Retinal pigment epithelial cell (primary cell): Measurements from ENCODE around the gene GRK5.

ENCODE experiments used
- DNase-seq: peaks from one replicate; pipeline ENCODE4 v3.0.0-alpha.2; 2010; ENCODE audit warnings: low read depth
- H3K4me3 ChIP-seq: 2 replicates; pipeline ENCODE4 v1.5.1; 2011; ENCODE audit warnings: mild to moderate bottlenecking, low read length, control low read depth, moderate library complexity
- TF ChIP-seq, protein P1 (sequence below): conservative IDR thresholded peaks from 2 replicates; pipeline ENCODE4 v1.5.1; 2011; ENCODE audit warnings: low read depth, low read length, control low read depth, inconsistent platforms

GRK5 gene

DNA sequence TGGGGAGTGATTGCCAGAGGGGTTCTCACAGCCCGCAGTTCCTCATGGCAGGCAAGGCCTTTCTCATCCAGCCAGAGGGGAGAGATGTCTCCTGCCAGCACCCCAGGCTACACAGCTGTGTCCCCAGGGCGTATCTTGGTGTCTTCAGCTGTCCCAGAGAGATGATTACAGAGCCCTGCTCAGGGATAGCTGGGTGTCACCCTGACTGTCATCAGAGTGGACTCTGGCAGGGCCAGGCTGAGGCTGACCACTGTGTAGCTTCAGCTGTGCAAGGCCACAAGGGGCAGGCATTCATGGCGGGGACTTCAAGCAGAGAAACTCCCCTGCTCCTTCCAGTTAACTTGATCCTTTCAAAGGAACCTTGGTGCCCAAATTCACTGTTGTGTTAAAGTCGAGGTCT is 211.0 kb downstream of the GRK5 start:
- TF ChIP-seq, protein P1, sequence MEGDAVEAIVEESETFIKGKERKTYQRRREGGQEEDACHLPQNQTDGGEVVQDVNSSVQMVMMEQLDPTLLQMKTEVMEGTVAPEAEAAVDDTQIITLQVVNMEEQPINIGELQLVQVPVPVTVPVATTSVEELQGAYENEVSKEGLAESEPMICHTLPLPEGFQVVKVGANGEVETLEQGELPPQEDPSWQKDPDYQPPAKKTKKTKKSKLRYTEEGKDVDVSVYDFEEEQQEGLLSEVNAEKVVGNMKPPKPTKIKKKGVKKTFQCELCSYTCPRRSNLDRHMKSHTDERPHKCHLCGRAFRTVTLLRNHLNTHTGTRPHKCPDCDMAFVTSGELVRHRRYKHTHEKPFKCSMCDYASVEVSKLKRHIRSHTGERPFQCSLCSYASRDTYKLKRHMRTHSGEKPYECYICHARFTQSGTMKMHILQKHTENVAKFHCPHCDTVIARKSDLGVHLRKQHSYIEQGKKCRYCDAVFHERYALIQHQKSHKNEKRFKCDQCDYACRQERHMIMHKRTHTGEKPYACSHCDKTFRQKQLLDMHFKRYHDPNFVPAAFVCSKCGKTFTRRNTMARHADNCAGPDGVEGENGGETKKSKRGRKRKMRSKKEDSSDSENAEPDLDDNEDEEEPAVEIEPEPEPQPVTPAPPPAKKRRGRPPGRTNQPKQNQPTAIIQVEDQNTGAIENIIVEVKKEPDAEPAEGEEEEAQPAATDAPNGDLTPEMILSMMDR = no peak
- no peak overlapping the region for H3K4me3 ChIP-seq
- DNase-seq = no peak

DNA sequence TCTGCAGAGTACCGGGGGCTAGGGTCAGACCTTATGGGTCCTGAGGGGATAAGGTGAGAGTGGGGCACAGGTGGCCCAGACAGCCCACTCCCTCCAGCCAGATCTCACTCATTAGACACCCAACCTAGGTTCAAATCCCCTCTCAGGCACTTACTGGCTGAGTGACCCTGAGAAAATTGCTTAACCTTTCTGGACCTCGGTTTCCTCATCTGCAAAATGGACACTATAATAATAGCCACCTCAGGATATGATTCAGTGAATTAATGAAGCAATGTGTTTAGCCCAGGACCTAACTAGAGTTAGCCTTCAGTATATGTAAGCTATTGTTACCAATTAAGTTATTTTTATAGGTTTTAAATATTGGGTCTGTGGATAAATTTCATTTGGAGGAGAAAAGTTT is 212.6 kb downstream of the GRK5 start:
- TF ChIP-seq, protein P1 = no peak
- H3K4me3 ChIP-seq = no peak overlapping the region
- no peak for DNase-seq

DNA sequence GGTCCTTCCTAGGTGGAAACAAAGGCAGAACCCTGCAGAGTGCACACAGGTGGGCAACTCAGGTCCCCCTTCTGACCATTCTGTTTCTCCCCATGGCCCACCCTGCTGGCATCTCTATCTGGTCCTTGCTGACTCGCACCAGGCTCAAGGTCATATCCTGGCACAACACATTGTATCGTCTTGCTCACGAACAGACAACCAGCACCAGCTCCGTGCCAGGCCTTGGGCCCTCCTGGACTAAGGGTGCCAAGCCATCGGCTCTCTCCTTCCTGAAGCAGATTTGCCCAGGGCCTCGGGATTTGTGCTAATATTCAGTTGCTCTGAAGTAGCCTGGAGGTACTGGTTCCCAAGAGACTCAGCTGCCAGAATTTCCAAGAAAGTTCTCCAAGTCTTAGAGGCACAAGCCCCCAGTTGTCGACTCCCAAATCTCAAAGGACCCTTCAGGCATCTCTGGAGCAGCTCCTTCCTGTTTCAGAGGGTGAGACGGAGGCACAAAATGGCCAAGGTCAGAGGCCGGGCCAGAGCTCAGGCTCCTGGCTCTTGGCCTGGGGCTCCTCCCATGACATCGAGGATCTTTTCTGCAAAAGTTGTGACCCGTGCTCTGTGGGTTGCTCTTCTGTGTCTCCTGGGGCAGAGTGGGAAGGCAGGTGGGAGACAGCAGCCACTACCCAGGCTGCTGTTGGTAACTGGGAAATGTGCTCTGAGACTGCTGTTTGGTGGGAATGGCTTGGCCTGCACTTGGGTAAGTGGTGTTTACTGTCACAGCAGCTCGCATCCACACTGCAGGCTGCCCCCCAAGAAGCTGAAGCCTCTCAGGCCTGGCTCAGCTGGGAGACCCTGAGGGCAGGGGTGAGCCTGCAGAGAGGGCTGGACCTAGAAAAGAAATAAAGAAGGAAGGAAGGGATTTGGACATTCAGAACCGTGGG is 213.8 kb downstream of the GRK5 start:
- no peak for DNase-seq
- TF ChIP-seq, protein P1 = no peak
- no peak overlapping the region for H3K4me3 ChIP-seq

DNA sequence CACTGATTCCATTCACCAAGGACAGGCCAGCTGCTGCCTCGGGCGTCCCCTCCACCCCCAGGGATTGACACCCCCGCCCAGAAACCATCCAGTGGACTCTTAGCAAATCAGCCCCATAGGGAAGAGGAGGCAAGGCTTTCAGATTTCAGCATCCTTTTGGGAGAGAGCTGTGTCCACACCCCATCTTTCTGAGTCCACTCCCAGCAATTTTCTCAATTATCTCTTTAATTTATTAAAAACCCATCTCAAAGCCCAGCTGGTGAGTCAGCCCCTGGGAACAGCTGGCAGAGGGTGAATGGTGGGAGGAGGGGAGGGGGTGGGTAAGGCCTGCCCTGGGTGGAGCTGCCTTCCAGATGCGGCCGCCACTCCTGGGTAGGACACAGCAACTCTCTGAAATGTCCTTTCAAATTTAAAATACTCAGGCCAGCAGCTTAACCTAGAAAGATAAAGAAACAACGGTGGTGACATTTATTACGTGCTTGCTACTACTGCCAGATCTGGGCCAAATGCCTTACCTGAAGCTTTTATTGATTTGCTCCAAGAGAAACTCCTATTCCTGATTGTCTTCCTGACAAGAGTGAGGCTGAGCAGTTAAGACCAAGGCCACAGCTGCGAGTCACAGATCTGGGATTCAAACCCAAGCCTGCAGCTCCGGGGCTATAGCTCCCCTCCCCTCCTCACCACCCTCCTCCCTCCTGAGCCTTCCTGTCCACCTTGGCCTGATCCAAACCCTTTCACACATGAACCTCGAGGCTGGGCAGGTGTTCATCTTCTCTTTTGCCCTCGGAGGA is 214.7 kb downstream of the GRK5 start:
- H3K4me3 ChIP-seq = no peak overlapping the region
- TF ChIP-seq, protein P1 = no peak
- no peak for DNase-seq

DNA sequence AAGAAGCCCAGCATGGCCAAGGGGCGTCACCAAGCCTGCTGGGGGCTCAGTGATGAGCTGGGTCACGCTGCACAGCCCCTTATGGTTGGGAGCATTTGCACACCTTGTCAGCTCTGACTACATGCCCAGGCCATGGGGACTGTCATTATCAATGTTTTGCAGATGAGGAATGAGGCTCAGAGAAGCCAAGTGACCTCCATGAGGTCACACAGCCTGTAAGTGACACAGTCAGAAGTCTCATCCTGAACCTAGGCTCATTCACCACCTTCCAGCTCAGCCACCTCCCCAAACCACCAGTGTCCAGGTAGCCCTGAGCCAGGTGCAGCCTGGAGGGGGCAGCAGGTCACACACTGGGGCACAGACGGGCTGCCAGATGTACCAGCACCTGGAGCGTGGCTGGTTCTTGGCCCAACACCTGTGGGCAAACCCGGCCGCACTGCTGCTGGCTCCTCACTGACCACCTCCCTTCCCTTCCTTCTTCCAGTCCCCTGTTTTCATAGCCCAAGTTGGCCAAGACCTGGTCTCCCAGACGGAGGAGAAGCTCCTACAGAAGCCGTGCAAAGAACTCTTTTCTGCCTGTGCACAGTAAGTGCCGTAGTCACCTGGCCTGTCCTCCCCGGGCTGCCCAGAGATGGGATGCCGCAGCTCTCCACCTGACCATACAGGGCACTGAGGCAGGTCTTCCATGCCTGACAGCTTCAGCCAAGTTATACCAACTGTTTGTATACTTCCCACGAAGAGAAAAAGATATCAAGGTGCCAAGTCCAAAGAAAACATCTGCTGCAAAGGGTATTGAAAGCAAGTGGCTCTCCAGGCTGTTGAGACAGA is 215.5 kb downstream of the GRK5 start:
- no peak overlapping the region for H3K4me3 ChIP-seq
- TF ChIP-seq, protein P1 = no peak
- DNase-seq = no peak

DNA sequence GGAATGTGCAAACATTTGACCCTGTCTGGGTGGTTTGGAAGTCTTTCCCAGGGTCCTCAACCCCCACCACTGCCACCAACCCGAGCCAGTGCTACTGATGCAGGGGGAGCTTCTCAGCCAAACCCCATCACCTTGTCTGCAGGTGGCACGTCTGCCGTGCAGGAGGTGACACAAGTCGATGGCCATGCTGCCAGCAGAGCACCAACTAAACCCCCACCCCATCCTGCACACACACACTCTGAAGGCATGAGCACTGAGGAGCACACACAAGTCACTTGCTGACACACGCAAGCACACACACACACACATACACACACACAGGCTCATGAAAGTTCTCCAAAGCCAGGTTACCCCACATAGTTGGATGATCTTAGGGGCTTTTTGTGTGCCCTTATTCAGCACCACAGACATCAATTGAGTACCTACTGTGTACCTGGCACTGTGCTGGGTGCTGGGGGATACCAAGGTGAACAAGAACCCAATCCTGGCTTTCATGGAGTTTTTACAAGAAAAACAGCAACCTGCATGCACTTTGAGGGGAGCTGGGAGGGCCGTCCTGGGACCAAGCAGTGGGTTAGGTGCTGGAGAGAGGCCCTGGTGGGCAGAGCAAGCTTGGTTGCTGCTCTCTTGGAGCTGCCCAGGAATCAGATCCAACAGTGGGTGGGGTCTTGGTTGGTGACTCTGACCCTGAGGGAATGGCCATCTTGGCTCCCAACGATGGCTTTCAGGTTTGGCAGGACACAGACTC is 216.3 kb downstream of the GRK5 start:
- TF ChIP-seq, protein P1 = no peak
- DNase-seq = no peak

More for the DNA sequence above, 216.3 kb downstream of the GRK5 start:
- H3K4me3 ChIP-seq = no peak overlapping the region
